CD4-positive, alpha-beta T cell treated with Interleukin-6 for 4 hours (primary cell): Measurements from ENCODE around the gene SBNO2.

ENCODE experiments used
- DNase-seq: peaks from one replicate; pipeline ENCODE4 v3.0.0-alpha.2; 2020; ENCODE audit warnings: mixed read lengths

Gene SBNO2

GRCh38 chr19:1151917-1152587 is 22.0 kb downstream of the SBNO2 start:
- no peak for DNase-seq

DNA sequence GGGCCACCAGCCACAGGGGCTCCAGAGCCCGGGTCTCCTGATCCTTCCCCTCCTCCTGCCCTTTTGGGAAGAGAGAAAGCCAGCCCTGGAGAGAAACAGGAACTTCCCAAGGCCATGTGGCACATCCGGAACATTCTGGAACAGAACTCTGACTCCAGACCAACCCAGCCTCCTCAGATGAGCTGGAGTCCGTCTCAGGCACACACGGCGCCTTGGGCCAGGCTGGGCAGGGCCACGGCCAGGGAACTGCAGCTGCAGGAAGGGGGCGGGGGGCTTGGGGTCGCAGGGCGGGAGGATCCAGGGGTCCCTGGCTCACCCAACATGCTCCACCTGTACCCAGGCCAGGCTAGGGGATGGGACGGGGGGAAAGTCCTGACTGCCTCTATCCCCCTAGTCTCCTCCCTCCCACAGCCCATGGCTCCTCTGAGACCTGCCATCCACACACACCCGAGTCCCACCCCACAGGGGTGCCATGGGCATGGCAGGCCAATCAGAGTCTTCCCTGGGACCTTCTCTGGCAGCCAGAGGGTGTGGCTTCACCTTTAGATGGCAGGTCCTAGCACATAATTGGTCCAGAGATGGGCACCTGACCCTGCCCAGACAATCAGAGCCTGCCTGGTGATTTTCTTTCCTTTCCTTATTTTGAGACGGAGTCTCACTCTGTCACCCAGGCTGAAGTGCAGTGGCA is 22.9 kb downstream of the SBNO2 start:
- DNase-seq: no peak

- no peak for DNase-seq
These were observed 23.6 kb downstream of the SBNO2 start for GRCh38 chr19:1150333-1151036.

DNA sequence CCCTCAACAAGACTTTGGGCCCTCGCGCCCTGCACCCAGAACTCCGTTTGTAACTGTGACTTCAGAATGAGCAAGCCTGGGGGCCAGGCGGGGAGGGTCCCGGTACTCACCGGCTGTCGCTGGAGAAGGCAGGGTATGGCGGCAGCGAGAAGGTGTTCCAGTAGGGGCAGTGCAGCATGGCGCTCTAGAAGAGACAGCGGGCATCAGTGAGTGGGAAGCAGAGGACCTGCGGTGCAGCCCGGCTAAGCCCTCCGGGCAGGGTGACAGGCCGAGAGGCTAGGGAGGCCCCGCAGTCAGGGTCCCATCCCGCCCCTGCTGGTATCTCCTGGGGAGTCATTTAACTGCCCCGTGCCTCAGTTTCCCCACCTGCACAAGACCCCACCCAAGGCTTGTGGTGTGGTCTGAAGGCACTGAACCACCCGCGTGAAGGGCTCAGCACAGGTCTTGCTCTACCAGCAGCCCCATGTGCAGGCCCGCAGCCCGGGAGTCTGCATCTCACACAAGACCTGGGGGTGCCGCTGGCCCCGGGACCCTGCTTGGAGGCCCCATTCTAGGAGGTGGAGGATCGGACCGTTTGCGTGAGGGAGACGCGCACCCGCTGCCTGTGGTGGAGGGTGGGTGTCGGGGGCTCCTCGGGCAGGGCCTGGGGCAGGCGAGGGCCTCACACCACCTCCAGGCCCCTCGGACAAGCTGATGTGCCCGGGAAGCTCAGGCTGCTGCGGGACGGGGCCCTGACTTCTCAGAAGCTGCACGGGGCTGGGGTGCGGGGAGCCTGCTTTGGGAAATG is 24.6 kb downstream of the SBNO2 start:
- DNase-seq: no peak

DNA sequence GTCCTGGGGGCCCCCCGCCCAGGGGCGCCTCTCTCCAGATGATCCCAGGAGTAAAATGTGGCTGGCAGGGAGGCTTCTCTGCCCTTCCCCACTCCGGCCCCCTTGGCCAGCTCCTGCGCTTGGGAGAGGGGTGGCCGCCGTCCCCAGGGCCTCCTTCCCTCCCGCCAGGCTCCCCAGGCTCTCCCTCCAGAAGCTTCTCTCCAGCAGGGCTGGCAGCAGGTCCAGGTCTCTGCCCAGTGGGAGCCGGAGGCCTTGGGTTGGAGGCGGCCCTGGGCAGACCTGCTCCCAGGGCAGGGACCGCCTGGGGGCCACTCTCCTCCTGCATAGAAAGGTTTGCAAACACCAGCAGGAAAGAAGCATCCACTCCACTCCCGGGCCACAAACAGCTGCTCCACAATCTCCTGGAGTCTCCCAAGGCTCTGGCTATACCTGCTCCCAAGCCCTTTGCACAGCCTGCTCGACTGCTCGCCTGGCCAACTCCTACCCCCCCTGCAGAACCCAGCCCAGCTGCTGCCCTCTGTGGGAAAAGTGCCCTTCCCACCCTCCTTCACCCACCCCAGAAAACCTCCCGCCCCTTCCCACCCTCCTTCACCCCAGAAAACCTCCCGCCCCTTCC is 26.0 kb downstream of the SBNO2 start:
- no peak for DNase-seq

GRCh38 chr19:1146858-1147780 is 26.9 kb downstream of the SBNO2 start:
- DNase-seq: no peak

- no peak for DNase-seq
These were observed 27.7 kb downstream of the SBNO2 start for GRCh38 chr19:1146412-1146699.

- no peak for DNase-seq
These were observed 28.2 kb downstream of the SBNO2 start for GRCh38 chr19:1145635-1146411.

DNA sequence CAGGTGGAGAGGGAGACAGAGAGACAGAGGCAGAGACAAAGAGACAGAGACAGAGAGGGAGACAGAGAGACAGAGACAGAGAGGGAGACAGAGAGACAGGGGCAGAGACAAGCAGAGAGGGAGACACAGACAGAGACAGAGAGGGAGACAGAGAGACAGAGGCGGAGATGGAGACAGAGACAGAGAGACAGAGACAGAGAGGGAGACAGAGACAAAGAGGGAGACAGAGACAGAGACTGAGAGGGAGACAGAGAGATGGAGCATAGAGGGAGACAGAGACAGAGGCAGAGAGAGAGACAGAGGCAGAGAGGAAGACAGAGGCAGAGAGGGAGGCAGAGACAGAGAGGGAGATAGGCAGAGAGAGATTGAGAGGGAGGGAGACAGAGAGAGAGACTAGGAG is 29.3 kb downstream of the SBNO2 start:
- no peak for DNase-seq

GRCh38 chr19:1143828-1144399 is 30.2 kb downstream of the SBNO2 start:
- no peak for DNase-seq

DNA sequence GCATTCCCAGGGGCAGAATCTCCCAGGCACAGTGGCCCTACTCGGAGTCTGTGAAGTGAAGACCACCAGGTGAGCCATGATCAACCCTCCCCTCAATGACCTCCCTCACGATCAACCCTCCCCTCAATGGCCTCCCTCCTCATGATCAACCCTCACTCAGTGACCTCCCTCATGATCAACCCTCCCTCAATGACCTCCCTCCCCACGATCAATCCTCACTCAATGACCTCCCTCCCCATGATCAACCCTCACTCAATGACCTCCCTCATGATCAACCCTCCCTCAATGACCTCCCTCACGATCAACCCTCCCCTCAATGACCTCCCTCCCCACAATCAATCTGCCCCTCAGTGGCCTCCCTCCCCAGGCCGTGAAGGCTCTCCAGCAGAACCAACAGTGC is 32.1 kb downstream of the SBNO2 start:
- no peak for DNase-seq

- DNase-seq: no peak
These were observed 33.6 kb downstream of the SBNO2 start for GRCh38 chr19:1140272-1141027.

DNA sequence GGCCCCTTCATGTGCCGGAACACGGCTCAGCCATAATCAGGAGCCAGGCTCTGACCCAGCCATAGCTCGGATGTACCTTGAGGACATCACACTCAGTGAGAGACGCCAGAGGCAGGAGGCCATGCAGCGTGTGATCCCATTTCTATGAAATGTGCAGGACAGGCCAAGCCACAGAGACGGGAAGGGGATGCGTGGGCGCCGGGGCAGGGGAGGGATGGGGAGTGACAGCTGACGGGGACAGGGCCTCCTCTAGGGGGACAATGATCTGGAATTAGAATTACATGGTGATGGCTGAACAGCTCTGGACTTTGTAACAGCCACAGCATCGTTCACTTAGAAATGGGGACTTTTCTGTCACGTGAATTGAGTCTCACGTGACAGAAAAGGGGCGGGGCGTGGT is 34.9 kb downstream of the SBNO2 start:
- no peak for DNase-seq

DNA sequence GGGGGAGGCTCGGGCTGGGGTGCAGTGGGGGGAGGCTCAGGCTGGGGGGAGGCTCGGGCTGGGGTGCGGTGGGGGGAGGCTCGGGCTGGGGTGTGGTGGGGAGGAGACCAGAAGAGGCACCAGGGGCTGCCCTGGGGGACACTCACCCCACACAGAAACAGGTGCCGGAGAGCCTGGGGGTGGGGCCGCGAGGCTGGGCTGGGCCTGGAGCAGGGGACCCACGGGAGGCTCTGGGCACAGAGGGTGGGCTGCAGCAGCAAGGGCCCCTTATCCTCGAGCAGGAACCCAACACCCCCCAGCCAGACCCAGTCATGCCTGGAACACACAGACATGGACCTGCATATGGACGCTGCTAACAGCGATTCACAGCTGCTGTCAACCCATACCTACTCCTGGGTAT is 35.9 kb downstream of the SBNO2 start:
- DNase-seq: no peak

- DNase-seq: no peak
These were observed 37.3 kb downstream of the SBNO2 start for GRCh38 chr19:1136621-1137317.

DNA sequence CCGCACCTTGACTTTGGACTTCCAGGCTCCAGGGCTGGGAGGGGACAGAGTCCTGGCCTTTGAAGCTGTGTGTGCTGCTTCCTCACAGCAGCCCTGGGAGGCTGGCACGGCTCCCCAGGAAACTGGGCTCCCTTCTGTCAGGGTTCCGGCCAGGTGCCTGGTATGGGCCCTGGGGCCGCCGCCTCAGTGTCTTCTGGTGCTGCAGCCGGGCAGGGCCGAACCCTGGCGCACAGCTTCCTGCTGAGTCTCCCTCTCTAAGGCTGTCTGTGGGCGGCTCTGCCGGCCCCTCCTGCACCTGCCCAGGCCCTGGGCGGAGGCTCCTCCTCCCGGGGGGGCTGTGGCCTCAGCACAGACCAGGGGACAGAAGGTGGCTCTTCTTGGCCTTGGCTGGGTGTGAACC is 37.9 kb downstream of the SBNO2 start:
- DNase-seq: no peak

GRCh38 chr19:1135454-1135853 is 38.6 kb downstream of the SBNO2 start:
- no peak for DNase-seq

GRCh38 chr19:1134431-1134830 is 39.6 kb downstream of the SBNO2 start:
- DNase-seq: no peak

GRCh38 chr19:1133471-1133929 is 40.6 kb downstream of the SBNO2 start:
- peak; percentile 83 for DNase-seq
